ENCODE measurements around the gene TERB1. TPM values are rescaled to one million over a fixed set of nuclear protein-coding genes. Genes with fewer than 3 reads are reported as not detected.

The TERB1 gene
- total RNA-seq, 1 experiment from 2014 or later, result not detected

DNA sequence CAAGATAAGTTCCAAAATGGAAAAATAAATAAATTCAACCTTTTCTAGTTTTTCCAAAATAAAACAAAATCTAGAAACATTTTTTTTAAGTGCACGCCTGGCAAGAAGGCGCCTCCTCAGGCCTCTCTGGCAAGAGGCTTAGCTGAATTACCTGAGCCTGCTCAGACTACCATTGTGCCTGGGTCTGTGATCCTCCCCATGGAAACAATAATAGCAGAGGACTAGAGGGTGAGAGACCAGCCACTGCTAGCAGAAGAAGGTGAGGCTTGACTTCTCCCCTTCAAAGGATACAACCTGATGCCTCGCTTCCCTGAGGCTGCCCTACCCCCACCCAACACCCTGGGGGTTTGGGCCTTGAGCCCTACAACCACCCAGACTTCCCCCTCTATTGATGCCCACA is 14.8 kb downstream of the TERB1 start:
- Histone ChIP-seq H3K9me3 (ENCODE audit: control insufficient read depth in 1 of 2, insufficient read depth in 1 of 2, low read depth in 1 of 2, low read length in 2 of 2) (no peaks in the 10 kb centered on the region), H3K79me2 (ENCODE audit: insufficient read depth, low read length) (no peaks in the 10 kb centered on the region), H4K20me1 (ENCODE audit: insufficient read depth) (no peaks in the 10 kb centered on the region), H3K9me2 (ENCODE audit: insufficient read depth) (no peaks in the 10 kb centered on the region), H3K27me3 (ENCODE audit: insufficient read depth, low read length) (no peaks in the 10 kb centered on the region), H2AFZ (ENCODE audit: low read depth, low read length, poor library complexity, severe bottlenecking) (no peak overlapping the region), H3K9ac (ENCODE audit: low read length) (no peak overlapping the region), H3K4me1 (ENCODE audit: control insufficient read depth in 1 of 2, insufficient read depth in 2 of 2, low read length in 2 of 2) (no peaks in the 10 kb centered on the region), H3K27ac (ENCODE audit: low read depth, low read length) (no peak overlapping the region), H3K36me3 (ENCODE audit: control insufficient read depth in 1 of 2, insufficient read depth in 2 of 2, low read length in 2 of 2) (no peaks in the 10 kb centered on the region), H3K4me3 (replicated peaks in 1 of 2; ENCODE audit: low read depth in 1 of 2, low read length in 2 of 2) (no peak overlapping the region), H3K4me2 (ENCODE audit: low read length) (no peak overlapping the region)
- POLR2A ChIA-PET, result no interaction called here
- intact Hi-C loops (cut with micrococcal nuclease), result no loop called here
- CTCF ChIA-PET, result interaction anchor here (1.5 kb wide), 1 partner anchor 44 kb away, joined by 4 read pairs; the partner anchor contains the start of gene NAE1
- TF ChIP-seq EGR1 (IDR thresholded peaks at IDR 0.05; ENCODE audit: low read depth), result no peak
- TF ChIP-seq FOSL1 (IDR thresholded peaks at IDR 0.05; ENCODE audit: low read depth), result no peak
- TF ChIP-seq, protein P1, sequence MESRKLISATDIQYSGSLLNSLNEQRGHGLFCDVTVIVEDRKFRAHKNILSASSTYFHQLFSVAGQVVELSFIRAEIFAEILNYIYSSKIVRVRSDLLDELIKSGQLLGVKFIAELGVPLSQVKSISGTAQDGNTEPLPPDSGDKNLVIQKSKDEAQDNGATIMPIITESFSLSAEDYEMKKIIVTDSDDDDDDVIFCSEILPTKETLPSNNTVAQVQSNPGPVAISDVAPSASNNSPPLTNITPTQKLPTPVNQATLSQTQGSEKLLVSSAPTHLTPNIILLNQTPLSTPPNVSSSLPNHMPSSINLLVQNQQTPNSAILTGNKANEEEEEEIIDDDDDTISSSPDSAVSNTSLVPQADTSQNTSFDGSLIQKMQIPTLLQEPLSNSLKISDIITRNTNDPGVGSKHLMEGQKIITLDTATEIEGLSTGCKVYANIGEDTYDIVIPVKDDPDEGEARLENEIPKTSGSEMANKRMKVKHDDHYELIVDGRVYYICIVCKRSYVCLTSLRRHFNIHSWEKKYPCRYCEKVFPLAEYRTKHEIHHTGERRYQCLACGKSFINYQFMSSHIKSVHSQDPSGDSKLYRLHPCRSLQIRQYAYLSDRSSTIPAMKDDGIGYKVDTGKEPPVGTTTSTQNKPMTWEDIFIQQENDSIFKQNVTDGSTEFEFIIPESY (IDR thresholded peaks at IDR 0.05; ENCODE audit: extremely low read depth, insufficient replicate concordance, low read length), result no peak
- TF ChIP-seq SP1 (IDR thresholded peaks at IDR 0.05; ENCODE audit: low read depth), result no peak
- TF ChIP-seq, protein P2, sequence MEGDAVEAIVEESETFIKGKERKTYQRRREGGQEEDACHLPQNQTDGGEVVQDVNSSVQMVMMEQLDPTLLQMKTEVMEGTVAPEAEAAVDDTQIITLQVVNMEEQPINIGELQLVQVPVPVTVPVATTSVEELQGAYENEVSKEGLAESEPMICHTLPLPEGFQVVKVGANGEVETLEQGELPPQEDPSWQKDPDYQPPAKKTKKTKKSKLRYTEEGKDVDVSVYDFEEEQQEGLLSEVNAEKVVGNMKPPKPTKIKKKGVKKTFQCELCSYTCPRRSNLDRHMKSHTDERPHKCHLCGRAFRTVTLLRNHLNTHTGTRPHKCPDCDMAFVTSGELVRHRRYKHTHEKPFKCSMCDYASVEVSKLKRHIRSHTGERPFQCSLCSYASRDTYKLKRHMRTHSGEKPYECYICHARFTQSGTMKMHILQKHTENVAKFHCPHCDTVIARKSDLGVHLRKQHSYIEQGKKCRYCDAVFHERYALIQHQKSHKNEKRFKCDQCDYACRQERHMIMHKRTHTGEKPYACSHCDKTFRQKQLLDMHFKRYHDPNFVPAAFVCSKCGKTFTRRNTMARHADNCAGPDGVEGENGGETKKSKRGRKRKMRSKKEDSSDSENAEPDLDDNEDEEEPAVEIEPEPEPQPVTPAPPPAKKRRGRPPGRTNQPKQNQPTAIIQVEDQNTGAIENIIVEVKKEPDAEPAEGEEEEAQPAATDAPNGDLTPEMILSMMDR (IDR thresholded peaks at IDR 0.05 in 2 of 3, conservative IDR thresholded peaks at IDR 0.05 in 1 of 3; ENCODE audit: borderline replicate concordance in 1 of 3, insufficient read depth in 1 of 3, low read depth in 2 of 3, low read length in 2 of 3), result no peak
- no peak for TF ChIP-seq POLR2AphosphoS5 (IDR thresholded peaks at IDR 0.05; ENCODE audit: low read depth, low read length)
- TF ChIP-seq, protein P3, sequence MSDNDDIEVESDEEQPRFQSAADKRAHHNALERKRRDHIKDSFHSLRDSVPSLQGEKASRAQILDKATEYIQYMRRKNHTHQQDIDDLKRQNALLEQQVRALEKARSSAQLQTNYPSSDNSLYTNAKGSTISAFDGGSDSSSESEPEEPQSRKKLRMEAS (IDR thresholded peaks at IDR 0.05), result no peak
- no peak for TF ChIP-seq JUND (IDR thresholded peaks at IDR 0.05)
- TF ChIP-seq SRF (IDR thresholded peaks at IDR 0.05; ENCODE audit: low read depth), result no peak
- TF ChIP-seq, protein P4, sequence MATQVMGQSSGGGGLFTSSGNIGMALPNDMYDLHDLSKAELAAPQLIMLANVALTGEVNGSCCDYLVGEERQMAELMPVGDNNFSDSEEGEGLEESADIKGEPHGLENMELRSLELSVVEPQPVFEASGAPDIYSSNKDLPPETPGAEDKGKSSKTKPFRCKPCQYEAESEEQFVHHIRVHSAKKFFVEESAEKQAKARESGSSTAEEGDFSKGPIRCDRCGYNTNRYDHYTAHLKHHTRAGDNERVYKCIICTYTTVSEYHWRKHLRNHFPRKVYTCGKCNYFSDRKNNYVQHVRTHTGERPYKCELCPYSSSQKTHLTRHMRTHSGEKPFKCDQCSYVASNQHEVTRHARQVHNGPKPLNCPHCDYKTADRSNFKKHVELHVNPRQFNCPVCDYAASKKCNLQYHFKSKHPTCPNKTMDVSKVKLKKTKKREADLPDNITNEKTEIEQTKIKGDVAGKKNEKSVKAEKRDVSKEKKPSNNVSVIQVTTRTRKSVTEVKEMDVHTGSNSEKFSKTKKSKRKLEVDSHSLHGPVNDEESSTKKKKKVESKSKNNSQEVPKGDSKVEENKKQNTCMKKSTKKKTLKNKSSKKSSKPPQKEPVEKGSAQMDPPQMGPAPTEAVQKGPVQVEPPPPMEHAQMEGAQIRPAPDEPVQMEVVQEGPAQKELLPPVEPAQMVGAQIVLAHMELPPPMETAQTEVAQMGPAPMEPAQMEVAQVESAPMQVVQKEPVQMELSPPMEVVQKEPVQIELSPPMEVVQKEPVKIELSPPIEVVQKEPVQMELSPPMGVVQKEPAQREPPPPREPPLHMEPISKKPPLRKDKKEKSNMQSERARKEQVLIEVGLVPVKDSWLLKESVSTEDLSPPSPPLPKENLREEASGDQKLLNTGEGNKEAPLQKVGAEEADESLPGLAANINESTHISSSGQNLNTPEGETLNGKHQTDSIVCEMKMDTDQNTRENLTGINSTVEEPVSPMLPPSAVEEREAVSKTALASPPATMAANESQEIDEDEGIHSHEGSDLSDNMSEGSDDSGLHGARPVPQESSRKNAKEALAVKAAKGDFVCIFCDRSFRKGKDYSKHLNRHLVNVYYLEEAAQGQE (IDR thresholded peaks at IDR 0.05; ENCODE audit: low read depth), result no peak
- no peak for TF ChIP-seq POLR2A (IDR thresholded peaks at IDR 0.05; ENCODE audit: borderline replicate concordance, extremely low read depth, insufficient read depth, insufficient read length)
- TF ChIP-seq YY1 (IDR thresholded peaks at IDR 0.05; ENCODE audit: extremely low read depth, insufficient replicate concordance, low read depth, low read length), result no peak
- TF ChIP-seq, protein P5, sequence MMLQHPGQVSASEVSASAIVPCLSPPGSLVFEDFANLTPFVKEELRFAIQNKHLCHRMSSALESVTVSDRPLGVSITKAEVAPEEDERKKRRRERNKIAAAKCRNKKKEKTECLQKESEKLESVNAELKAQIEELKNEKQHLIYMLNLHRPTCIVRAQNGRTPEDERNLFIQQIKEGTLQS (IDR thresholded peaks at IDR 0.05), result no peak
- no peak for TF ChIP-seq ELF1 (IDR thresholded peaks at IDR 0.05; ENCODE audit: borderline replicate concordance, low read depth)
- no peak for TF ChIP-seq SIN3A (IDR thresholded peaks at IDR 0.05; ENCODE audit: low read depth)
- no peak for TF ChIP-seq ZNF274 (IDR thresholded peaks at IDR 0.05; ENCODE audit: low read depth, low read length)
- TF ChIP-seq TCF7L2 (IDR thresholded peaks at IDR 0.05; ENCODE audit: borderline replicate concordance, extremely low read depth, insufficient read depth, insufficient read length), result no peak
- TF ChIP-seq EZH2phosphoT487 (IDR thresholded peaks at IDR 0.05; ENCODE audit: borderline replicate concordance), result no peak
- RAD21 ChIA-PET (ENCODE audit: low non-redundant PET in 1 of 2, low total read pairs in 2 of 2, uncharacterized antibody in 2 of 2, unreplicated experiment in 2 of 2), result no interaction called here
- no TSS peak for BruUV-seq (replicated peaks)
- DNase-seq (ENCODE audit: low read depth, low spot score), result no peak
- no peak for ATAC-seq
